ENCODE measurements around the gene SYCP3.

SYCP3 gene

DNA sequence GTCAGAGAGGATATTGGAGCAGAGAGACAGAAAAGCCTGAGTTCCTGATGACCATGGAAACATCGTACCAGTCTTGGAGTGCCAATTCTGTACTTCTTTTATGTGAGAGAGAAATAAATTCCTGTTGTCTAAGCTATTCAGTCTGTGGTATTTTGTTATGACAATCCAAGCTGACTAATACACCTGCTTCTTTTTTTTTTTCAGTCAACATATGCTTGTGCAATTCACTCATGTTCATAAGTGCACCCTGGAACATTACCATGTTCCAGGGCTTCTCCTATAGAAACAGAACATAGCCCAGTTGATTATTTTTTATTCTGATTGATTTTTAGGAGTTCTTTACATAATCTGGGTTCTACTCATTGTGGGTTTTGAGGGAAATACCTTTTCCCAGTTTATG lies 43.6 kb downstream of the SYCP3 start:
- no peak for DNase-seq (ENCODE audit: low spot score)
- in situ Hi-C loops (cut with MboI; ENCODE audit: low pct_unique_long_range_greater_than_20kb, low sequenced_read_pairs, unreplicated experiment), result no loop called here
- TF ChIP-seq, protein P1, sequence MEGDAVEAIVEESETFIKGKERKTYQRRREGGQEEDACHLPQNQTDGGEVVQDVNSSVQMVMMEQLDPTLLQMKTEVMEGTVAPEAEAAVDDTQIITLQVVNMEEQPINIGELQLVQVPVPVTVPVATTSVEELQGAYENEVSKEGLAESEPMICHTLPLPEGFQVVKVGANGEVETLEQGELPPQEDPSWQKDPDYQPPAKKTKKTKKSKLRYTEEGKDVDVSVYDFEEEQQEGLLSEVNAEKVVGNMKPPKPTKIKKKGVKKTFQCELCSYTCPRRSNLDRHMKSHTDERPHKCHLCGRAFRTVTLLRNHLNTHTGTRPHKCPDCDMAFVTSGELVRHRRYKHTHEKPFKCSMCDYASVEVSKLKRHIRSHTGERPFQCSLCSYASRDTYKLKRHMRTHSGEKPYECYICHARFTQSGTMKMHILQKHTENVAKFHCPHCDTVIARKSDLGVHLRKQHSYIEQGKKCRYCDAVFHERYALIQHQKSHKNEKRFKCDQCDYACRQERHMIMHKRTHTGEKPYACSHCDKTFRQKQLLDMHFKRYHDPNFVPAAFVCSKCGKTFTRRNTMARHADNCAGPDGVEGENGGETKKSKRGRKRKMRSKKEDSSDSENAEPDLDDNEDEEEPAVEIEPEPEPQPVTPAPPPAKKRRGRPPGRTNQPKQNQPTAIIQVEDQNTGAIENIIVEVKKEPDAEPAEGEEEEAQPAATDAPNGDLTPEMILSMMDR (IDR thresholded peaks at IDR 0.05; ENCODE audit: extremely low read depth, insufficient read depth, missing control alignments), result no peak

DNA sequence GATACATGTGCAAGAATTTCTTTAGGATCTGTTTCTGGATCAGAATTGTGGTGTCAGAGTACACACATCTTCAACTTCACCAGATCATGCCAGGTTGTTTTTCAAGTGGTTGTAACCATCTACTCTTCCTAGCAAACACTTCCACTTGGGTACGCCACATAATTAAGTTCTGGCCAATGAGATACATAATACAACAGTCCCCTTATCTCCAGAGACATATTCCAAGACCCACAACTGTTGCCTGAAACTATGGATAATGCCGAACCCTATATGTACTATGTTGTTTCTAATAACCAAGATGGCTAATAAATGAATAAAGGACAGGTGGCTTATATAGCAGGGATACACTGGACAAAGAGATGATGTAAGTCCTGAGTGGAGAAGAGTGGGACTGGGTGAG lies 44.3 kb downstream of the SYCP3 start:
- in situ Hi-C loops (cut with MboI; ENCODE audit: low pct_unique_long_range_greater_than_20kb, low sequenced_read_pairs, unreplicated experiment), result no loop called here
- no peak for DNase-seq (ENCODE audit: low spot score)
- TF ChIP-seq, protein P1 (IDR thresholded peaks at IDR 0.05; ENCODE audit: extremely low read depth, insufficient read depth, missing control alignments), result no peak

DNA sequence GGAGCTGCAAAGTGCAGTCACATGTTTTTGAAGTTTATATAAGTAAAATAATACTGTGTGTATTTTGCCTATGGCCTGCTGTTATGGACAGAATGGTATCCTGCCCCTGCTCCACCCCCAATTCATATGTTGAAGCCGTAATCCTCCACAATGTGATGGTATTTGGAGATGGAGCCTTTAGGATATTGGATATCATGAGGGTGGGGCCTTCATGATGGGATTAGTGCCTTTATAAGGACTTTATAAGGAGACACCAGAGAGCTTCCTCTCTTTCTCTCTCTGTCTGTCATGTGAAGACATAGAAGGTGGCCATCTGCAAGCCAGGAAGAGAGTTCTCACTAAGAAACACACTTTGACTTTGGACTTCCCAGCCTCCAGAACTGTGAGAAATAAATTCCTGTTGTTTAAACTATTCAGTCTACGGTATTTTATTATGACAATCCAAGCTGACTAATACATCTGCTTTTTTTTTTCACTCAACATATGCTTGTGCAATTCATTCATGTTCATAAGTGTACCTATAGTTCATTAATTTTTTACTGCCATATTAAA lies 44.9 kb downstream of the SYCP3 start:
- in situ Hi-C loops (cut with MboI; ENCODE audit: low pct_unique_long_range_greater_than_20kb, low sequenced_read_pairs, unreplicated experiment), result no loop called here
- TF ChIP-seq, protein P1 (IDR thresholded peaks at IDR 0.05; ENCODE audit: extremely low read depth, insufficient read depth, missing control alignments), result no peak

DNA sequence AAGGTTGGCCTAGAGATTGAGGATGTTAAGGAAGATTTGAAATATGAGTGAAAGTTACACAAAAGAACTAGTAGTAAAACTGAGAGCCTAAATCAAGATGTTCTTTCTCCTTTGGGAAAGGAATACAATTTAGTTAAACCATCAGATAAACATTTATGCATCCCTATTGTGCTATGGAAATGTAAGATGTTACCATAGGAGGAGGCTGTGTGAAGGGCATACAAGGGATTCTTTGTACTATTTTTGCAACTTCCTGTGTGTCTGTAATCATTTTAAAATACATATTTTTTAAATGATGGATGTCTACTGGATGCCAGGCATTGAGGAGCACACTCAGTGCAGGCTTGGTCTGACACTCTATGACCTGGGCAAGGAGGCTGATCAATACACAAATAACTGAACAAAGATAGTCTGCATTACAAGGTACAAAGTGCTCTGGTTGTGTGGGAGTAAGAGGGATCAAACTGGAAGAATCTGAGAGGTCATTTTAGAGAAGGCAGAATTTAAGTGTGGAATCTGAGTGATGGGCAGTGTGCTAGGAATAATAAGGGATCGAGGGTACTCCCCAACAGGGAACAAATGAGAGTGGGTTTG lies 47.7 kb downstream of the SYCP3 start:
- no peak for DNase-seq (ENCODE audit: low spot score)
- TF ChIP-seq, protein P1 (IDR thresholded peaks at IDR 0.05; ENCODE audit: extremely low read depth, insufficient read depth, missing control alignments), result no peak
- in situ Hi-C loops (cut with MboI; ENCODE audit: low pct_unique_long_range_greater_than_20kb, low sequenced_read_pairs, unreplicated experiment), result no loop called here

More for the DNA sequence above, 44.9 kb downstream of the SYCP3 start:
- no peak for DNase-seq (ENCODE audit: low spot score)

DNA sequence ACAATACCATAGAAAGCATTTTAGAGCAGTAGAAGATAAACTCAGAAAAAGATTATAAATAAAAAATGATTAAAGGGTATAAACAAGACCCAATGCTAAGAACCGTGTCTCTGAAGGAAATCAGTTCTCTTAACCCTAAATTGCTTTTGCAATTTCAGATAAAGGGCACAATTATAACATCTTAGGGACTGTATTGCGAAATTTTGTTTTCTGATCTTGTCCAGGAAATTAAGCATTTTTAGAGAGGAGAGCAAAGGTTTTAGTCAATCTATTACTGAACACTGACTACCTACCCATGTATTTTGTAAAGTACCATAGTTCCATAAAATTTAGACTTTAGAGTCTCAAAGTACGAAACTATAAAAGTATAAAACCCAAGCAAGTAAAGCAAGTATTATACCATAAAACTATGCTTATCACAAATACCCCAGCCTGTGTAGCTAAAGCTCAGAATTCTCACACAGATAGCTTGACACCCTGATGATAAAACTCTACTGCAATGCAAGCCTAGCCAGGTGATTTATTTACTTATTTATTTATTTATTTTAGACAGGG lies 48.6 kb downstream of the SYCP3 start:
- in situ Hi-C loops (cut with MboI; ENCODE audit: low pct_unique_long_range_greater_than_20kb, low sequenced_read_pairs, unreplicated experiment), result no loop called here
- TF ChIP-seq, protein P1 (IDR thresholded peaks at IDR 0.05; ENCODE audit: extremely low read depth, insufficient read depth, missing control alignments), result no peak
- DNase-seq (ENCODE audit: low spot score), result no peak

DNA sequence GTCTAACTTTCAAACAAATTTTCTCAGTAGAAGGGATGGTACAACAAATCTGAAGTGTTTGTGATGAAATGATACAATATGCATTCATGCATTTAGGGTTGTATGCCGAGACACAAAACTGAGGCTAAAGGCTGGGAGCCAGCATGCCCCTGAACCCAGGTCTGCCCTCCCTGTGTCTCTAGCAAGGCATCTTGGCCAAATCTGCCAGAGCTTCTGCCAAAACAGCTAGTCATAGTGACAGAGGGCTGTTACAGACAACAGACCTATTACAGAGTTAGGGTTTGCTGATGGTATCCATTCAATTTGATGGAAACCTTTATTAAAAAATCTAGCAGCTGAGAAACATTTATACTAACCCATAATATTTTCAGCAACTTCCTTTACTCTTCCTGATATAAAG lies 53.1 kb downstream of the SYCP3 start:
- in situ Hi-C loops (cut with MboI; ENCODE audit: low pct_unique_long_range_greater_than_20kb, low sequenced_read_pairs, unreplicated experiment), result no loop called here

More for the DNA sequence above, 53.1 kb downstream of the SYCP3 start:
- TF ChIP-seq, protein P1 (IDR thresholded peaks at IDR 0.05; ENCODE audit: extremely low read depth, insufficient read depth, missing control alignments), result no peak
- DNase-seq (ENCODE audit: low spot score), result no peak

Measured in GM13977 (cell line).